GM21529 (cell line): Measurements from ENCODE around the gene GRIA1.
A peak's percentile ranks its signal among the peaks of the same experiment; 100 is the strongest.

ENCODE experiments used
- ATAC-seq: cut with Tn5 transposase; IDR thresholded peaks from one replicate; pipeline ENCODE4 v1.9.1; 2021; ENCODE audit not compliant: unreplicated experiment

The GRIA1 gene

GRCh38 chr5:153543959-153544470 is 53.5 kb downstream of the GRIA1 start:
- no peak for ATAC-seq

GRCh38 chr5:153544706-153545105 is 54.2 kb downstream of the GRIA1 start:
- ATAC-seq, result no peak

GRCh38 chr5:153546566-153546965 is 56.1 kb downstream of the GRIA1 start:
- no peak for ATAC-seq

- no peak for ATAC-seq
Measured at GRCh38 chr5:153551537-153552079, 61.1 kb downstream of the GRIA1 start.

GRCh38 chr5:153552886-153553285 is 62.4 kb downstream of the GRIA1 start:
- ATAC-seq, result no peak

GRCh38 chr5:153555420-153556114 is 65.1 kb downstream of the GRIA1 start:
- no peak for ATAC-seq

- no peak for ATAC-seq
Measured at GRCh38 chr5:153558957-153559356, 68.5 kb downstream of the GRIA1 start.

- no peak for ATAC-seq
Measured at GRCh38 chr5:153559926-153560325, 69.5 kb downstream of the GRIA1 start.

- no peak for ATAC-seq
Measured at GRCh38 chr5:153562189-153562588, 71.7 kb downstream of the GRIA1 start.

GRCh38 chr5:153565822-153566221 is 75.4 kb downstream of the GRIA1 start:
- ATAC-seq, result no peak

GRCh38 chr5:153569036-153569435 is 78.6 kb downstream of the GRIA1 start:
- ATAC-seq, result no peak

GRCh38 chr5:153571162-153571561 is 80.7 kb downstream of the GRIA1 start:
- ATAC-seq, result no peak

- ATAC-seq, result no peak
Measured at GRCh38 chr5:153572411-153573145, 82.1 kb downstream of the GRIA1 start.

GRCh38 chr5:153573326-153574033 is 83.0 kb downstream of the GRIA1 start:
- ATAC-seq, result no peak

- no peak for ATAC-seq
Measured at GRCh38 chr5:153584126-153584959, 93.9 kb downstream of the GRIA1 start.

- no peak for ATAC-seq
Measured at GRCh38 chr5:153584960-153585359, 94.5 kb downstream of the GRIA1 start.

- no peak for ATAC-seq
Measured at GRCh38 chr5:153585622-153586277, 95.3 kb downstream of the GRIA1 start.

- no peak for ATAC-seq
Measured at GRCh38 chr5:153592081-153592480, 101.6 kb downstream of the GRIA1 start.

GRCh38 chr5:153594785-153595184 is 104.3 kb downstream of the GRIA1 start:
- ATAC-seq, result no peak

- ATAC-seq, result peak; percentile 63
Measured at GRCh38 chr5:153598099-153598498, 107.6 kb downstream of the GRIA1 start.
